ENCODE measurements around the gene ATRN. TPM values are rescaled to one million over a fixed set of nuclear protein-coding genes. Genes with fewer than 3 reads are reported as not detected.

Gene ATRN
- total and polyA plus RNA-seq, 2 experiments from 2014 or later: 14.7 to 71.1 TPM

DNA sequence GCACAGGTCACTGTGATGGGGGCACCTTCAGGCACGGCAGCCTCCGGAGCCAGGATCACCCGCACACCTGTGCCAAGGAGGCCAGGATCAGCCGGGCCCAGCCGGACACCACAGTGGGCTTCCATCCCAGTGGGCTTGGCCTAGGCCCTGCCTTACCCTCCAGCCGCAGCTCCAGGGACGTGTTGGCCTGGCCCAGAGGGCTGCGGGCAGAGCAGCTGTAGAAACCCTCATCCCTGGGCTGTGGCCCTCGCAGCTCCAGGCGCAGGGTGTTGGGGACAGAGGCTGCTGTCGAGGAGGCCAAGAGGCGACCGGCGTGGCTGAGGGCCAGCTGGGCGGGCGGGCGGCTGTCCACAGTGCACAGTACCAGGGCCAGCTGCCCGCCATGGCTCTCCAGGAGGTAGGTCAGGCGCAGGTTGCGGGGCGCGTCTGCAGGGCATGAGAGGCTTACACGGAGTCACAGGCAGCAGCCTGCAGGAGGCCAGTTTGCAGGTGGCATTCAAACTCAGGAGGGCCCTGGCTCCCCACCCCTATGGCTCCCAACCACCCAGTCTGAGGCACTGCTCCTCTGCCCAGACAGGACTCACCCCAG, 222.0 kb downstream of the ATRN start:
- Histone ChIP-seq H3K27ac (no peak overlapping the region), H3K4me3 (no peak overlapping the region), H3K4me2 (no peak overlapping the region), H3K9me3 (ENCODE audit: low read depth) (no peaks in the 10 kb centered on the region), H2AFZ (no peak overlapping the region), H3K27me3 (no peaks in the 10 kb centered on the region), H3K79me2 (no peaks in the 10 kb centered on the region), H3K4me1 (ENCODE audit: insufficient read depth) (no peaks in the 10 kb centered on the region), H3K36me3 (replicated peaks; ENCODE audit: insufficient read depth, low read depth) (no peaks in the 10 kb centered on the region), H3K9me2 (replicated peaks; ENCODE audit: insufficient read depth) (no peaks in the 10 kb centered on the region), H4K20me1 (ENCODE audit: insufficient read depth, poor library complexity, severe bottlenecking) (no peaks in the 10 kb centered on the region)
- TF ChIP-seq EZH2phosphoT487 (IDR thresholded peaks at IDR 0.05; ENCODE audit: low read depth, severe bottlenecking, unreplicated experiment): no peak
- TF ChIP-seq, protein P1, sequence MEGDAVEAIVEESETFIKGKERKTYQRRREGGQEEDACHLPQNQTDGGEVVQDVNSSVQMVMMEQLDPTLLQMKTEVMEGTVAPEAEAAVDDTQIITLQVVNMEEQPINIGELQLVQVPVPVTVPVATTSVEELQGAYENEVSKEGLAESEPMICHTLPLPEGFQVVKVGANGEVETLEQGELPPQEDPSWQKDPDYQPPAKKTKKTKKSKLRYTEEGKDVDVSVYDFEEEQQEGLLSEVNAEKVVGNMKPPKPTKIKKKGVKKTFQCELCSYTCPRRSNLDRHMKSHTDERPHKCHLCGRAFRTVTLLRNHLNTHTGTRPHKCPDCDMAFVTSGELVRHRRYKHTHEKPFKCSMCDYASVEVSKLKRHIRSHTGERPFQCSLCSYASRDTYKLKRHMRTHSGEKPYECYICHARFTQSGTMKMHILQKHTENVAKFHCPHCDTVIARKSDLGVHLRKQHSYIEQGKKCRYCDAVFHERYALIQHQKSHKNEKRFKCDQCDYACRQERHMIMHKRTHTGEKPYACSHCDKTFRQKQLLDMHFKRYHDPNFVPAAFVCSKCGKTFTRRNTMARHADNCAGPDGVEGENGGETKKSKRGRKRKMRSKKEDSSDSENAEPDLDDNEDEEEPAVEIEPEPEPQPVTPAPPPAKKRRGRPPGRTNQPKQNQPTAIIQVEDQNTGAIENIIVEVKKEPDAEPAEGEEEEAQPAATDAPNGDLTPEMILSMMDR (IDR thresholded peaks at IDR 0.05; ENCODE audit: poor library complexity): no peak
- no peak for TF ChIP-seq EZH2 (IDR thresholded peaks at IDR 0.05; ENCODE audit: borderline replicate concordance)
- DNase-seq (ENCODE audit: low spot score): no peak
- WGBS (ENCODE audit: low lambda C conversion rate, missing lambda C conversion rate): 96% methylated on average over 15 of the region's 23 CpGs

DNA sequence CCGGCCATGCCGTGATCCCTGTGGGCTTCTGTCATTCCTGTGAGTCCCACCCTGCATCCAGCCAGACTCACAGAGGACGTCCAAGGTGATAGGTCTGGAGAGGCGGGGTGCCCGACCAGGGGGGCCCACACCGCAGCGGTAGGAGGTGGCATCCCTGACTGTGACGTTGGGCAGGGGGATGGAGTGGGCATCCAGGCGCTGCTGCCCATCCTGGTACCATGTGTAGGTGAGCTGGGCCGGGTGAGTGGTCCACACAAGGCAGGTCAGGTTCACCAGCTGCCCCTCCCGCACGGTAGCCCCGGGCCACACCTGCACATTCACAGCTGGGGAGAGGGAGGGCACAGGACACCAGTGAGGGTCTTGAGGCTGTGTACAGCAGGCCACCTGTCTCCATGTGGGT, 222.6 kb downstream of the ATRN start:
- Histone ChIP-seq H3K4me2 (no peak overlapping the region), H3K79me2 (no peaks in the 10 kb centered on the region), H3K4me3 (no peak overlapping the region), H2AFZ (no peak overlapping the region), H3K36me3 (replicated peaks; ENCODE audit: insufficient read depth, low read depth) (no peaks in the 10 kb centered on the region), H3K9me2 (replicated peaks; ENCODE audit: insufficient read depth) (no peaks in the 10 kb centered on the region), H3K27me3 (no peaks in the 10 kb centered on the region), H4K20me1 (ENCODE audit: insufficient read depth, poor library complexity, severe bottlenecking) (no peaks in the 10 kb centered on the region), H3K27ac (no peak overlapping the region), H3K4me1 (ENCODE audit: insufficient read depth) (no peaks in the 10 kb centered on the region), H3K9me3 (ENCODE audit: low read depth) (no peaks in the 10 kb centered on the region)
- WGBS (ENCODE audit: low lambda C conversion rate, missing lambda C conversion rate): 95% methylated on average over 13 of the region's 13 CpGs
- TF ChIP-seq, protein P1 (IDR thresholded peaks at IDR 0.05; ENCODE audit: poor library complexity): no peak
- TF ChIP-seq EZH2phosphoT487 (IDR thresholded peaks at IDR 0.05; ENCODE audit: low read depth, severe bottlenecking, unreplicated experiment) (no peak), EZH2 (IDR thresholded peaks at IDR 0.05; ENCODE audit: borderline replicate concordance) (no peak)
- DNase-seq (ENCODE audit: low spot score): no peak

DNA sequence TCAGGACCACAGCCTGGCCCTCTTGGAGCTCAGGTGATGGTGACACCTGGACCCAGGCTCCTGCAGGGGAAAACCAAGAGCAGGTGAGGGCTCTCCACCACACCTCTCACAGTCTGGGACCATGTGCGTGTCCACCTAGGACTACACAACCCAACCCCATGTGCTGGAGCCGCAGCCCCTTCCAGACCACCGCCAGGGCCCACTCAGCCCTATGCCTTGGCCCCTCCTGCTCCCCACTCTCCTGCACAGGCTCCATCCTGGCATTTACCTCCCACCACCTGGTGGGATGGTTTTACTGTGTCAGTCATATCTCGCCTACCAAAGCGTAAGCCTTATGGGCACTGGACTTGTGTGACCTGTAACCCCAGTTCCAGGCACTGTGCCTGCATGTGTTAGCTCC, 224.0 kb downstream of the ATRN start:
- H3K27me3 ChIP-seq: no peaks in the 10 kb centered on the region
- WGBS (ENCODE audit: low lambda C conversion rate, missing lambda C conversion rate): 95% methylated on average over 5 of the region's 5 CpGs
- no peaks in the 10 kb centered on the region for H3K36me3 ChIP-seq (replicated peaks; ENCODE audit: insufficient read depth, low read depth)

More for the DNA sequence above, 224.0 kb downstream of the ATRN start:
- H3K4me3 ChIP-seq: no peak overlapping the region
- no peaks in the 10 kb centered on the region for H4K20me1 ChIP-seq (ENCODE audit: insufficient read depth, poor library complexity, severe bottlenecking)
- no peak overlapping the region for H3K4me2 ChIP-seq
- H3K9me2 ChIP-seq (replicated peaks; ENCODE audit: insufficient read depth): no peaks in the 10 kb centered on the region
- H3K79me2 ChIP-seq: no peaks in the 10 kb centered on the region
- no peaks in the 10 kb centered on the region for H3K4me1 ChIP-seq (ENCODE audit: insufficient read depth)
- no peak overlapping the region for H2AFZ ChIP-seq
- DNase-seq (ENCODE audit: low spot score): no peak
- TF ChIP-seq, protein P1 (IDR thresholded peaks at IDR 0.05; ENCODE audit: poor library complexity): no peak
- TF ChIP-seq EZH2 (IDR thresholded peaks at IDR 0.05; ENCODE audit: borderline replicate concordance) (no peak), EZH2phosphoT487 (IDR thresholded peaks at IDR 0.05; ENCODE audit: low read depth, severe bottlenecking, unreplicated experiment) (no peak)
- no peaks in the 10 kb centered on the region for H3K9me3 ChIP-seq (ENCODE audit: low read depth)
- no peak overlapping the region for H3K27ac ChIP-seq

Measured in hepatocyte (in vitro differentiated cells).